Endothelial cell (in vitro differentiated cells): ENCODE measurements around the gene MSMP. TPM values are rescaled to one million over a fixed set of nuclear protein-coding genes. Genes with fewer than 3 reads are reported as not detected.
A peak's percentile ranks its signal among the peaks of the same experiment; 100 is the strongest.

Source experiments
- DNase-seq: peaks from one replicate; pipeline ENCODE4 v3.0.0; 2021; ENCODE audit warnings: low spot score
- H3K27ac Mint-ChIP-seq: one replicate; pipeline ENCODE4 v1.8.0; 2021; ENCODE audit warnings: mixed read lengths, inconsistent platforms; ENCODE audit not compliant: unreplicated experiment
- H3K27me3 Mint-ChIP-seq: one replicate; pipeline ENCODE4 v1.8.0; 2021; ENCODE audit warnings: mild to moderate bottlenecking, moderate library complexity, mixed read lengths, inconsistent platforms; ENCODE audit not compliant: unreplicated experiment
- H3K36me3 Mint-ChIP-seq: one replicate; pipeline ENCODE4 v1.8.0; 2021; ENCODE audit warnings: mild to moderate bottlenecking, low read depth, mixed read lengths, inconsistent platforms; ENCODE audit not compliant: unreplicated experiment
- H3K4me1 Mint-ChIP-seq: one replicate; pipeline ENCODE4 v1.8.0; 2021; ENCODE audit warnings: mild to moderate bottlenecking, mixed read lengths, inconsistent platforms; ENCODE audit not compliant: unreplicated experiment
- H3K4me3 Mint-ChIP-seq: one replicate; pipeline ENCODE4 v1.8.0; 2021; ENCODE audit warnings: mild to moderate bottlenecking, mixed read lengths, inconsistent platforms; ENCODE audit not compliant: unreplicated experiment
- H3K9me3 Mint-ChIP-seq: one replicate; pipeline ENCODE4 v1.8.0; 2021; ENCODE audit warnings: mixed read lengths, inconsistent platforms; ENCODE audit not compliant: unreplicated experiment
- CTCF ChIP-seq: fragments of 200-600 bp; sonication (generic); IDR thresholded peaks from one replicate; pipeline ENCODE4 v1.5.0; 2021; ENCODE audit warnings: antibody characterized with exemption; ENCODE audit not compliant: unreplicated experiment
- total RNA-seq: library from RNA; stranded (reverse); fragmentation: NEBNext Ultra II Directional; extraction: Animal tissue kit (Norgen Biotek cat#: 25700); gene quantifications from one replicate; pipeline ENCODE4 v1.2.1, GENCODE V29; 2021; ENCODE audit not compliant: unreplicated experiment

MSMP gene
- total RNA-seq, 1 donor from 2014 or later: 2.8 TPM

- DNase-seq: no peak
- no peaks in the 10 kb centered on the region for H3K9me3 Mint-ChIP-seq
- peaks cover 13% of the 10 kb centered on the region for H3K27me3 Mint-ChIP-seq
- H3K36me3 Mint-ChIP-seq: peaks cover 55% of the 10 kb centered on the region
- peaks cover 14% of the 10 kb centered on the region for H3K4me1 Mint-ChIP-seq
- TF ChIP-seq CTCF: no peak
- no peak overlapping the region for H3K4me3 Mint-ChIP-seq
- peak overlapping the region; percentile 68 for H3K27ac Mint-ChIP-seq
Observed at GRCh38 chr9:35725362-35725761, 28.7 kb downstream of the MSMP start.

- Mint-ChIP-seq H3K4me1 (peaks cover 14% of the 10 kb centered on the region), H3K36me3 (peaks cover 66% of the 10 kb centered on the region), H3K9me3 (no peaks in the 10 kb centered on the region), H3K27me3 (peaks cover 13% of the 10 kb centered on the region), H3K4me3 (peak overlapping the region; percentile 65), H3K27ac (no peak overlapping the region)
- DNase-seq: no peak
- no peak for TF ChIP-seq CTCF
Observed at GRCh38 chr9:35723908-35724307, 30.2 kb downstream of the MSMP start.

- TF ChIP-seq CTCF: no peak
- Mint-ChIP-seq H3K4me3 (peak overlapping the region; percentile 54), H3K9me3 (no peaks in the 10 kb centered on the region), H3K27me3 (peaks cover 13% of the 10 kb centered on the region), H3K36me3 (peaks cover 69% of the 10 kb centered on the region), H3K27ac (no peak overlapping the region), H3K4me1 (peaks cover 14% of the 10 kb centered on the region)
- DNase-seq: no peak
Observed at GRCh38 chr9:35723426-35723825, 30.6 kb downstream of the MSMP start.

- TF ChIP-seq CTCF: no peak
- peaks cover 86% of the 10 kb centered on the region for H3K36me3 Mint-ChIP-seq
- H3K4me3 Mint-ChIP-seq: peak overlapping the region; percentile 76
- peaks cover 12% of the 10 kb centered on the region for H3K27me3 Mint-ChIP-seq
- H3K9me3 Mint-ChIP-seq: no peaks in the 10 kb centered on the region
- peaks cover 3% of the 10 kb centered on the region for H3K4me1 Mint-ChIP-seq
- no peak for DNase-seq
- no peak overlapping the region for H3K27ac Mint-ChIP-seq
Observed at GRCh38 chr9:35719546-35719945, 34.5 kb downstream of the MSMP start.

GRCh38 chr9:35718721-35719511, 35.2 kb downstream of the MSMP start:
- TF ChIP-seq CTCF: no peak
- Mint-ChIP-seq H3K36me3 (peaks cover 87% of the 10 kb centered on the region), H3K4me3 (peak overlapping the region; percentile 85), H3K9me3 (no peaks in the 10 kb centered on the region), H3K27ac (no peak overlapping the region), H3K27me3 (peaks cover 10% of the 10 kb centered on the region), H3K4me1 (no peaks in the 10 kb centered on the region)
- no peak for DNase-seq
